ENCODE results near the gene KCNK3. TPM values are rescaled to one million over a fixed set of nuclear protein-coding genes. Genes with fewer than 3 reads are reported as not detected.

KCNK3 gene
- total and polyA plus RNA-seq, 2 of the 13 experiments (the other 11 are each of a cell fraction or from before 2014, with no cell fraction given) = not detected

DNA sequence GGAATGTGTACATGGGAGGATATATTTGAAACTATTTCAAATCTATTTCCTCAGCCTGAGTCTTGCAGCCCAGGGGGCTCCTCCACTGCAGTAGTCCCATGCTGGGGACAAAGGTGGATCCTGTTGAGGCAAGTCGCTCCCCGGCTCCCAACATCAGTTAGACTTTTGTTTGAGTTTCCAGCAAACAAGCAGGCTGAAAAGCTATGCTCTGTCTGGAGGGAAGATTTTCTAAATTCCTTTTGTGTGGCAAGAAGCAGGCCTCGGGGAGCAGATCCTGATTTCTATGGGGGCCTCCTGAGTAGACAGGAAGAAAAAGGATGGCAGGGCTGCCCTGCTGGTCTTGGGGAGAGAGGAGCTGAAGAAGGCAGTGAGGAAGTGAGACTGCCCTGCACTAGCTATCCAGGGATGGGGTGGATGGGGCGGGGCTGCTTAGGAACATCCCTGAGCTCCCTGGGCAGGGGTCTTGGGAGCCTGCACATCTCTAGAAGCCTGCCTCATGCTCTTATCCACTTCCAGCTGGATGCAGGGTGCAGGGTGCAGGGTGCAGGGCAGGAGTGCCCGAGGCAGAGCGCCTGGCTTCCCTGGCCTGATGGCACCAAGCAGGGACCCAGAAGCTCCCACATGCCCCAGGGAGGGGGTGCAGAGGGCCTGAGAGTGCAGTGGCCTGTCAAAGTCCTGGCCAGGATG lies 45.4 kb upstream of the KCNK3 start:
- Histone ChIP-seq H3K79me2 (ENCODE audit: insufficient read depth, low read length) (no peaks in the 10 kb centered on the region), H3K4me1 (ENCODE audit: insufficient read depth, low read length) (no peaks in the 10 kb centered on the region), H3K4me2 (ENCODE audit: low read depth, low read length) (no peak overlapping the region), H3K9ac (ENCODE audit: insufficient read depth, low read depth, low read length) (no peak overlapping the region), H3K4me3 (replicated peaks in 1 of 3; ENCODE audit: insufficient read depth in 1 of 3, low read depth in 2 of 3, low read length in 3 of 3) (no peak overlapping the region), H3K27ac (ENCODE audit: extremely low read length, insufficient read depth, low read length) (no peak overlapping the region), H3K36me3 (replicated peaks in 1 of 2; ENCODE audit: control insufficient read depth in 1 of 2, insufficient read depth in 2 of 2, low read length in 2 of 2) (no peaks in the 10 kb centered on the region), H2AFZ (ENCODE audit: low read length) (no peak overlapping the region), H3K27me3 (ENCODE audit: control insufficient read depth in 1 of 2, insufficient read depth in 2 of 2, low read length in 2 of 2) (peaks cover 12 to 83% of the 10 kb centered on the region in 2 experiments), H4K20me1 (ENCODE audit: insufficient read depth, low read length) (no peaks in the 10 kb centered on the region), H3K9me3 (ENCODE audit: low read length) (no peaks in the 10 kb centered on the region)
- 10% methylated on average over 5 of the region's 6 CpGs for WGBS (ENCODE audit: low lambda C conversion rate)
- in situ Hi-C loops (cut with HindIII; ENCODE audit: extremely low pct_ligation_motif_present, low pct_unique_long_range_greater_than_20kb) (no loop called here), intact Hi-C loops (cut with micrococcal nuclease; ENCODE audit: unreplicated experiment) (no loop called here)
- BruUV-seq (replicated peaks) = no TSS peak
- no peak for DNase-seq (ENCODE audit: low spot score)
- ATAC-seq = no peak
- no peak for TF ChIP-seq RXRB (CRISPR knock-in tag; IDR thresholded peaks at IDR 0.05; ENCODE audit: borderline replicate concordance)
- TF ChIP-seq TAF15 (IDR thresholded peaks at IDR 0.05; ENCODE audit: low read depth, low read length, poor library complexity, severe bottlenecking) = no peak
- no peak for TF ChIP-seq ZNF317 (CRISPR knock-in tag; IDR thresholded peaks at IDR 0.05)
- no peak for TF ChIP-seq BCL6 (CRISPR knock-in tag; IDR thresholded peaks at IDR 0.05)
- TF ChIP-seq ZNF777 (CRISPR knock-in tag; IDR thresholded peaks at IDR 0.05) = no peak
- no peak for TF ChIP-seq EHMT2 (IDR thresholded peaks at IDR 0.05; ENCODE audit: borderline replicate concordance, low read depth, low read length)
- TF ChIP-seq AFF4 (CRISPR knock-in tag; IDR thresholded peaks at IDR 0.05) = no peak
- TF ChIP-seq, protein P1, sequence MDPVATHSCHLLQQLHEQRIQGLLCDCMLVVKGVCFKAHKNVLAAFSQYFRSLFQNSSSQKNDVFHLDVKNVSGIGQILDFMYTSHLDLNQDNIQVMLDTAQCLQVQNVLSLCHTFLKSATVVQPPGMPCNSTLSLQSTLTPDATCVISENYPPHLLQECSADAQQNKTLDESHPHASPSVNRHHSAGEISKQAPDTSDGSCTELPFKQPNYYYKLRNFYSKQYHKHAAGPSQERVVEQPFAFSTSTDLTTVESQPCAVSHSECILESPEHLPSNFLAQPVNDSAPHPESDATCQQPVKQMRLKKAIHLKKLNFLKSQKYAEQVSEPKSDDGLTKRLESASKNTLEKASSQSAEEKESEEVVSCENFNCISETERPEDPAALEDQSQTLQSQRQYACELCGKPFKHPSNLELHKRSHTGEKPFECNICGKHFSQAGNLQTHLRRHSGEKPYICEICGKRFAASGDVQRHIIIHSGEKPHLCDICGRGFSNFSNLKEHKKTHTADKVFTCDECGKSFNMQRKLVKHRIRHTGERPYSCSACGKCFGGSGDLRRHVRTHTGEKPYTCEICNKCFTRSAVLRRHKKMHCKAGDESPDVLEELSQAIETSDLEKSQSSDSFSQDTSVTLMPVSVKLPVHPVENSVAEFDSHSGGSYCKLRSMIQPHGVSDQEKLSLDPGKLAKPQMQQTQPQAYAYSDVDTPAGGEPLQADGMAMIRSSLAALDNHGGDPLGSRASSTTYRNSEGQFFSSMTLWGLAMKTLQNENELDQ (CRISPR knock-in tag; IDR thresholded peaks at IDR 0.05; ENCODE audit: borderline replicate concordance) = no peak
- TF ChIP-seq PRDM4 (CRISPR knock-in tag; IDR thresholded peaks at IDR 0.05; ENCODE audit: borderline replicate concordance) = no peak
- no peak for TF ChIP-seq NCOA2 (CRISPR knock-in tag; IDR thresholded peaks at IDR 0.05)
- no peak for TF ChIP-seq ZBTB20 (CRISPR knock-in tag; IDR thresholded peaks at IDR 0.05; ENCODE audit: borderline replicate concordance, low read depth)
- no peak for TF ChIP-seq KMT2B (CRISPR knock-in tag; IDR thresholded peaks at IDR 0.05)
- TF ChIP-seq SMARCE1 (IDR thresholded peaks at IDR 0.05; ENCODE audit: borderline replicate concordance) = no peak
- TF ChIP-seq MTF2 (CRISPR knock-in tag; IDR thresholded peaks at IDR 0.05; ENCODE audit: borderline replicate concordance) = no peak
- TF ChIP-seq FOXA1 (IDR thresholded peaks at IDR 0.05) = no peak
- TF ChIP-seq FOXA1 (CRISPR knock-in tag; IDR thresholded peaks at IDR 0.05) = no peak
- no peak for TF ChIP-seq REXO4 (CRISPR knock-in tag; IDR thresholded peaks at IDR 0.05; ENCODE audit: borderline replicate concordance)
- no peak for FAIRE-seq
- ChIA-PET POLR2A (no interaction called here), CTCF (ENCODE audit: low intra/inter-chr PET ratio, low total read pairs) (no interaction called here)

All from HepG2 (cell line).